Dedifferentiated amniotic fluid mesenchymal stem cell (primary cell): ENCODE data around the gene APBB1.
"Not testable (repeated sequence)": the region's sequence is repeated elsewhere in the genome, so short reads cannot be mapped to it uniquely, and the experiment has no call there.

Source experiments
- DNase-seq: peaks from one replicate; pipeline ENCODE4 v3.0.0-alpha.2; 2016; ENCODE audit errors: extremely low spot score

Gene APBB1

GRCh38 chr11:6417907-6418556 lies 862 bp downstream of the APBB1 start:
- DNase-seq: no peak

- no peak for DNase-seq
Measured at GRCh38 chr11:6415797-6416196, 3.1 kb downstream of the APBB1 start.

GRCh38 chr11:6414874-6415328 lies 4.0 kb downstream of the APBB1 start:
- no peak for DNase-seq

- DNase-seq: no peak
Measured at GRCh38 chr11:6413791-6414201, 5.1 kb downstream of the APBB1 start.

- no peak for DNase-seq
Measured at GRCh38 chr11:6411594-6412031, 7.3 kb downstream of the APBB1 start.

GRCh38 chr11:6410695-6411430 lies 8.0 kb downstream of the APBB1 start:
- DNase-seq: no peak

- DNase-seq: no peak
Measured at GRCh38 chr11:6406370-6406769, 12.5 kb downstream of the APBB1 start.

GRCh38 chr11:6405846-6406245 lies 13.0 kb downstream of the APBB1 start:
- DNase-seq: no peak

- DNase-seq: no peak
Measured at GRCh38 chr11:6405052-6405667, 13.7 kb downstream of the APBB1 start.

GRCh38 chr11:6404342-6405051 lies 14.4 kb downstream of the APBB1 start:
- no peak for DNase-seq

GRCh38 chr11:6403539-6403938 lies 15.4 kb downstream of the APBB1 start:
- no peak for DNase-seq

- no peak for DNase-seq
Measured at GRCh38 chr11:6402561-6402981, 16.3 kb downstream of the APBB1 start.

- DNase-seq: no peak
Measured at GRCh38 chr11:6402061-6402470, 16.8 kb downstream of the APBB1 start.

GRCh38 chr11:6401464-6401863 lies 17.4 kb downstream of the APBB1 start:
- DNase-seq: no peak

GRCh38 chr11:6400431-6401345 lies 18.2 kb downstream of the APBB1 start:
- DNase-seq: no peak

GRCh38 chr11:6397636-6398035 lies 21.3 kb downstream of the APBB1 start:
- DNase-seq: no peak

- no peak for DNase-seq
Measured at GRCh38 chr11:6397156-6397555, 21.7 kb downstream of the APBB1 start.

- no peak for DNase-seq
Measured at GRCh38 chr11:6395470-6396060, 23.3 kb downstream of the APBB1 start.

- DNase-seq: no peak
Measured at GRCh38 chr11:6393989-6394670, 24.8 kb downstream of the APBB1 start.

- not testable (repeated sequence) for DNase-seq
Measured at GRCh38 chr11:6392251-6392650, 26.6 kb downstream of the APBB1 start.
